Sigmoid colon (tissue), 7 donors: Measurements from ENCODE around the gene CNTFR. TPM values are rescaled to one million over a fixed set of nuclear protein-coding genes. Genes with fewer than 3 reads are reported as not detected.
"Not testable (repeated sequence)": the region's sequence is repeated elsewhere in the genome, so short reads cannot be mapped to it uniquely, and the experiment has no call there.

Experiments used
- DNase-seq: peaks from one replicate; pipeline ENCODE4 v3.0.0-alpha.2; 2019
- H3K27ac ChIP-seq, 4 donors: fragments of 200-600 bp; sonication (generic); one replicate each; pipeline ENCODE4 v1.5.1; 2016 to 2019; ENCODE audit warnings: mild to moderate bottlenecking in 1 of 4
- H3K27me3 ChIP-seq, 3 donors: fragments of 200-600 bp; sonication (generic); one replicate each; pipeline ENCODE4 v1.5.1; 2019; ENCODE audit warnings: mild to moderate bottlenecking in 1 of 3
- H3K36me3 ChIP-seq, 4 donors: fragments of 200-600 bp; sonication (generic); one replicate each; pipeline ENCODE4 v1.5.1; 2016 to 2019
- H3K4me1 ChIP-seq, 4 donors: fragments of 200-600 bp; sonication (generic); one replicate each; pipeline ENCODE4 v1.5.1; 2017 to 2019
- H3K4me3 ChIP-seq, 4 donors: fragments of 200-600 bp; sonication (generic); one replicate each; pipeline ENCODE4 v1.5.1; 2017 to 2019; ENCODE audit warnings: mild to moderate bottlenecking in 2 of 4, moderate library complexity in 1 of 4
- H3K9me3 ChIP-seq, 4 donors: fragments of 200-600 bp in 3 of 4; sonication (generic) in 3 of 4; one replicate each; pipeline versions ENCODE4 v1.5.1 to v1.6.1; 2013 to 2019
- EP300 ChIP-seq, 4 donors: sonication (generic); formaldehyde crosslinking; IDR thresholded peaks; one replicate each; pipeline ENCODE4 v1.6.1; 2017; ENCODE audit warnings: antibody characterized with exemption in 4 of 4
- POLR2A ChIP-seq, 2 donors: fragments of 450-650 bp; IDR thresholded peaks; one replicate each; pipeline ENCODE4 v1.6.1; 2016; ENCODE audit warnings: antibody characterized with exemption in 2 of 2, mild to moderate bottlenecking in 2 of 2, moderate library complexity in 2 of 2
- POLR2AphosphoS5 ChIP-seq, 4 donors: sonication (generic); formaldehyde crosslinking; IDR thresholded peaks; one replicate each; pipeline ENCODE4 v1.6.1; 2017; ENCODE audit warnings: antibody characterized with exemption in 4 of 4
- WGBS, 2 donors: extraction: QIAGEN DNeasy Blood & Tissue Kit; methylation state at CpG; one replicate each; pipeline ENCODE4 v1.1.7; 2013; 5-methylcytosine and 5-hydroxymethylcytosine counted together
- intact Hi-C: fragments of 100-400 bp; cut with DNase I; formaldehyde crosslinking; loops from one replicate; pipeline ENCODE4 v1.15.1; 2023
- polyA plus RNA-seq, 3 donors: library from polyadenylated mRNA; stranded (reverse); fragments of 200-250 nt; gene quantifications; one replicate each; pipeline ENCODE4 v1.2.3, GENCODE V29; 2013
- total RNA-seq, 4 donors: library from RNA; depleted of rRNA; stranded (reverse); fragments of >200 nt; gene quantifications; one replicate each; pipeline ENCODE4 v1.1.0, GENCODE V29; 2016
- TF ChIP-seq, protein P1 (sequence below), 4 experiments: fragments of 450-650 bp in 3 of 4; fragments of 200-600 bp in 1 of 4; IDR thresholded peaks; one replicate each; pipeline ENCODE4 v1.5.1; 2016 to 2019; ENCODE audit warnings: antibody characterized with exemption in 4 of 4, mild to moderate bottlenecking in 3 of 4, moderate library complexity in 2 of 4
- donor health status: healthy with polysubstance abuse.
- donor health status: Bipolar disorder and iron deficiency.
- donor health status: healthy.

Gene CNTFR
- total and polyA plus RNA-seq, 7 donors: 1.6 to 12.9 (median 4.6) TPM

DNA sequence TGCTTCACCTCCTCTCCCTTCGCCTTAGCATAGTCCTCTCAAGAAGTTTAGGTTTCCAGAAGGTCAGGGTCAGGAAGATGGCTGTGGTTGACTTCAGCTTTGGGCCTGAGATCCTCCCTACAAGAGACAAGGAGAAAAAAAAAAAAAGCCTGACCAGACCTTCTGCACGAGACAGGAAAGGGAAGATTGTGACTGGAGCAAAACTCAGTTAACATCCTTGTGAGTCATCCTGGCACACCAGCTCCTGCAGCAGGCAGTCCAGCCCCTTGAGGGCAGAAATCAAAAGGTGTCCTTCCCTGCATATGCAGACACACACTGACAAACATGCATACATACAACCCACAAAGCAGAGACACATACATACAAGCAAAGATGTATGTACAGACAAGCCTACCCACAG, 48.7 kb downstream of the CNTFR start:
- DNase-seq: peak; percentile 25
- intact Hi-C loops: no loop called here
- 65 to 75% methylated on average over 2 of the region's 2 CpGs for WGBS, 2 donors
- Histone ChIP-seq H3K36me3 (no peaks in the 10 kb centered on the region), H3K27me3 (peaks cover 0 to 10% (median 0%) of the 10 kb centered on the region in 3 donors), H3K27ac (no peak overlapping the region), H3K4me3 (no peak overlapping the region), H3K4me1 (no peaks in the 10 kb centered on the region), H3K9me3 (no peaks in the 10 kb centered on the region)
- TF ChIP-seq, protein P1, sequence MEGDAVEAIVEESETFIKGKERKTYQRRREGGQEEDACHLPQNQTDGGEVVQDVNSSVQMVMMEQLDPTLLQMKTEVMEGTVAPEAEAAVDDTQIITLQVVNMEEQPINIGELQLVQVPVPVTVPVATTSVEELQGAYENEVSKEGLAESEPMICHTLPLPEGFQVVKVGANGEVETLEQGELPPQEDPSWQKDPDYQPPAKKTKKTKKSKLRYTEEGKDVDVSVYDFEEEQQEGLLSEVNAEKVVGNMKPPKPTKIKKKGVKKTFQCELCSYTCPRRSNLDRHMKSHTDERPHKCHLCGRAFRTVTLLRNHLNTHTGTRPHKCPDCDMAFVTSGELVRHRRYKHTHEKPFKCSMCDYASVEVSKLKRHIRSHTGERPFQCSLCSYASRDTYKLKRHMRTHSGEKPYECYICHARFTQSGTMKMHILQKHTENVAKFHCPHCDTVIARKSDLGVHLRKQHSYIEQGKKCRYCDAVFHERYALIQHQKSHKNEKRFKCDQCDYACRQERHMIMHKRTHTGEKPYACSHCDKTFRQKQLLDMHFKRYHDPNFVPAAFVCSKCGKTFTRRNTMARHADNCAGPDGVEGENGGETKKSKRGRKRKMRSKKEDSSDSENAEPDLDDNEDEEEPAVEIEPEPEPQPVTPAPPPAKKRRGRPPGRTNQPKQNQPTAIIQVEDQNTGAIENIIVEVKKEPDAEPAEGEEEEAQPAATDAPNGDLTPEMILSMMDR (IDR thresholded peaks at IDR 0.05): no peak
- TF ChIP-seq EP300 (IDR thresholded peaks at IDR 0.05): no peak
- no peak for TF ChIP-seq POLR2A (IDR thresholded peaks at IDR 0.05)
- no peak for TF ChIP-seq POLR2AphosphoS5 (IDR thresholded peaks at IDR 0.05)

DNA sequence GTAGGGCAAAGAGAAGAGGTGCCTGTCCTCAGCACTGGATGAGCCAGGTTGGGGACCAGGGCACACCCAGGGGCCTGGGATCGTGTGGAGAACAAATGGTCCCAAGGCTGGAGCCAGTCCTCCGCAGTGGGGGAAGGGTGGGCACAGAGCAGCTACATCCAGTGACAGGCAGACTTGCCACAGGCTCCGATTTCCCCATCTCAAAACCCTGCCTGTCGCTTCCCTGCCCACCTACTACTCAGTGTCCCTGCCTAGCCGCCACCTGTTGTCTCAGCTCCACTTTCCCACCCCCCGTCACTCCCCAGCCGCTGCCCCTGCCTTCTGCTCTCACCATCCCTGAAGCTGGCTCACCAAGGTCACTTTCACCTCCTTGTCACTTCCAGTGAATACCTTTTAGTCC, 52.8 kb downstream of the CNTFR start:
- H3K9me3 ChIP-seq: no peaks in the 10 kb centered on the region
- whole genome bisulfite sequencing, 2 donors: 59 to 70% methylated on average over 7 of the region's 7 CpGs
- peaks cover 0 to 18% (median 0%) of the 10 kb centered on the region in 3 donors for H3K27me3 ChIP-seq
- intact Hi-C loops: no loop called here
- no peak overlapping the region for H3K27ac ChIP-seq
- H3K4me1 ChIP-seq: no peaks in the 10 kb centered on the region
- H3K4me3 ChIP-seq: no peak overlapping the region
- H3K36me3 ChIP-seq: no peaks in the 10 kb centered on the region
- peak; percentile 39 for DNase-seq
- TF ChIP-seq, protein P1 (IDR thresholded peaks at IDR 0.05): no peak
- no peak for TF ChIP-seq POLR2A (IDR thresholded peaks at IDR 0.05)
- TF ChIP-seq EP300 (IDR thresholded peaks at IDR 0.05): no peak
- TF ChIP-seq POLR2AphosphoS5 (IDR thresholded peaks at IDR 0.05): no peak

- H3K36me3 ChIP-seq, H3K4me1 ChIP-seq, H3K9me3 ChIP-seq, H3K27ac ChIP-seq, H3K4me3 ChIP-seq, intact Hi-C loops: not testable (repeated sequence)
- DNase-seq: peak; percentile 25
- 74 to 82% methylated on average over 8 of the region's 8 CpGs for WGBS, 2 donors
- peaks cover 0 to 13% (median 0%) of the 10 kb centered on the region in 3 donors for H3K27me3 ChIP-seq
Measured at GRCh38 chr9:34532041-34532440, 57.5 kb downstream of the CNTFR start.

- no peaks in the 10 kb centered on the region for H3K27me3 ChIP-seq
- H3K4me3 ChIP-seq: no peak overlapping the region
- H3K27ac ChIP-seq: no peak overlapping the region
- peaks cover 0 to 13% (median 8%) of the 10 kb centered on the region in 4 donors for H3K4me1 ChIP-seq
- H3K36me3 ChIP-seq: no peaks in the 10 kb centered on the region
- no peaks in the 10 kb centered on the region for H3K9me3 ChIP-seq
- 78 to 85% methylated on average over 2 of the region's 2 CpGs for WGBS, 2 donors
- TF ChIP-seq POLR2AphosphoS5 (IDR thresholded peaks at IDR 0.05): no peak
- no peak for TF ChIP-seq EP300 (IDR thresholded peaks at IDR 0.05)
- TF ChIP-seq, protein P1 (IDR thresholded peaks at IDR 0.05): no peak
- no peak for TF ChIP-seq POLR2A (IDR thresholded peaks at IDR 0.05)
- DNase-seq: peak; percentile 15
- intact Hi-C loops: no loop called here
Measured at GRCh38 chr9:34526026-34526425, 63.5 kb downstream of the CNTFR start.

- WGBS, 2 donors: 86 to 94% methylated on average over 3 of the region's 3 CpGs
- Histone ChIP-seq H3K9me3 (no peaks in the 10 kb centered on the region), H3K27me3 (no peaks in the 10 kb centered on the region), H3K4me1 (peaks cover 0 to 13% (median 8%) of the 10 kb centered on the region in 4 donors), H3K4me3 (no peak overlapping the region), H3K36me3 (no peaks in the 10 kb centered on the region), H3K27ac (no peak overlapping the region)
- no peak for TF ChIP-seq EP300 (IDR thresholded peaks at IDR 0.05)
- TF ChIP-seq, protein P1 (IDR thresholded peaks at IDR 0.05): no peak
- no peak for TF ChIP-seq POLR2AphosphoS5 (IDR thresholded peaks at IDR 0.05)
- no peak for TF ChIP-seq POLR2A (IDR thresholded peaks at IDR 0.05)
- DNase-seq: peak; percentile 9
- intact Hi-C loops: loop anchor here (5.0 kb wide), 2 partner anchors 68 to 197 kb away; partner anchors contain the start of genes KIF24 and NUDT2
Measured at GRCh38 chr9:34524349-34524748, 65.2 kb downstream of the CNTFR start.
